ENCODE measurements around the gene POM121. TPM values are rescaled to one million over a fixed set of nuclear protein-coding genes. Genes with fewer than 3 reads are reported as not detected.
"Not testable (repeated sequence)": the region's sequence is repeated elsewhere in the genome, so short reads cannot be mapped to it uniquely, and the experiment has no call there.

POM121 gene
- total and polyA plus RNA-seq, 10 of the 15 experiments (the other 5 are each of a cell fraction or from before 2014, with no cell fraction given) = 2.4 to 65.7 (median 14.1) TPM

GRCh38 chr7:72949686-72950085 is 24.8 kb downstream of the POM121 start:
- H3K9me3 ChIP-seq (replicated peaks; ENCODE audit: control insufficient read depth, insufficient read depth, low read length); SMC1A ChIA-PET (ENCODE audit: uncharacterized antibody, unreplicated experiment); H4K20me1 ChIP-seq (ENCODE audit: control insufficient read depth, insufficient read depth); DNase-seq (ENCODE audit: low read depth, low spot score); CTCF ChIA-PET; POLR2A ChIA-PET; H2AFZ ChIP-seq (ENCODE audit: control insufficient read depth, low read depth, low read length); H3K36me3 ChIP-seq (ENCODE audit: control insufficient read depth in 2 of 2, insufficient read depth in 2 of 2, low read length in 1 of 2); BruUV-seq (replicated peaks); H3K27me3 ChIP-seq (replicated peaks in 1 of 2; ENCODE audit: control insufficient read depth in 2 of 2, insufficient read depth in 2 of 2, low read length in 1 of 2); intact Hi-C loops (cut with micrococcal nuclease; ENCODE audit: unreplicated experiment); RAD21 ChIA-PET (ENCODE audit: unreplicated experiment); H3K4me1 ChIP-seq (ENCODE audit: control insufficient read depth, insufficient read depth, low read length); FAIRE-seq; H3K4me2 ChIP-seq (ENCODE audit: control insufficient read depth, insufficient read depth); ATAC-seq; H3K27ac ChIP-seq (ENCODE audit: control insufficient read depth, insufficient read depth); H3K79me2 ChIP-seq (ENCODE audit: control insufficient read depth, insufficient read depth, low read length); H3K9ac ChIP-seq (ENCODE audit: control insufficient read depth, insufficient read depth, low read length); H3K4me3 ChIP-seq; in situ Hi-C loops (cut with MboI): not testable (repeated sequence)
- 95% methylated on average over 4 of the region's 6 CpGs for WGBS (ENCODE audit: insufficient coverage, insufficient replicate concordance, low lambda C conversion rate, missing lambda C conversion rate)

- ATAC-seq; intact Hi-C loops (cut with micrococcal nuclease; ENCODE audit: unreplicated experiment); in situ Hi-C loops (cut with MboI); DNase-seq (ENCODE audit: low read depth, low spot score); H3K4me2 ChIP-seq (ENCODE audit: control insufficient read depth, insufficient read depth); H3K9ac ChIP-seq (ENCODE audit: control insufficient read depth, insufficient read depth, low read length); H3K36me3 ChIP-seq (ENCODE audit: control insufficient read depth in 2 of 2, insufficient read depth in 2 of 2, low read length in 1 of 2); RAD21 ChIA-PET (ENCODE audit: unreplicated experiment); H3K79me2 ChIP-seq (ENCODE audit: control insufficient read depth, insufficient read depth, low read length); H3K4me3 ChIP-seq; BruUV-seq (replicated peaks); POLR2A ChIA-PET; H2AFZ ChIP-seq (ENCODE audit: control insufficient read depth, low read depth, low read length); FAIRE-seq; H4K20me1 ChIP-seq (ENCODE audit: control insufficient read depth, insufficient read depth); H3K4me1 ChIP-seq (ENCODE audit: control insufficient read depth, insufficient read depth, low read length); H3K9me3 ChIP-seq (replicated peaks; ENCODE audit: control insufficient read depth, insufficient read depth, low read length); H3K27me3 ChIP-seq (replicated peaks in 1 of 2; ENCODE audit: control insufficient read depth in 2 of 2, insufficient read depth in 2 of 2, low read length in 1 of 2); SMC1A ChIA-PET (ENCODE audit: uncharacterized antibody, unreplicated experiment); CTCF ChIA-PET; H3K27ac ChIP-seq (ENCODE audit: control insufficient read depth, insufficient read depth): not testable (repeated sequence)
- WGBS (ENCODE audit: insufficient coverage, insufficient replicate concordance, low lambda C conversion rate, missing lambda C conversion rate) = no CpG with 5 or more reads among the region's 6 CpGs
These were observed 25.5 kb downstream of the POM121 start for GRCh38 chr7:72950432-72950831.

GRCh38 chr7:72953901-72954562 is 29.1 kb downstream of the POM121 start:
- H4K20me1 ChIP-seq (ENCODE audit: control insufficient read depth, insufficient read depth); H3K79me2 ChIP-seq (ENCODE audit: control insufficient read depth, insufficient read depth, low read length); CTCF ChIA-PET; H2AFZ ChIP-seq (ENCODE audit: control insufficient read depth, low read depth, low read length); H3K4me1 ChIP-seq (ENCODE audit: control insufficient read depth, insufficient read depth, low read length); RAD21 ChIA-PET (ENCODE audit: unreplicated experiment); DNase-seq (ENCODE audit: low read depth, low spot score); H3K4me2 ChIP-seq (ENCODE audit: control insufficient read depth, insufficient read depth); intact Hi-C loops (cut with micrococcal nuclease; ENCODE audit: unreplicated experiment); H3K9me3 ChIP-seq (replicated peaks; ENCODE audit: control insufficient read depth, insufficient read depth, low read length); H3K27ac ChIP-seq (ENCODE audit: control insufficient read depth, insufficient read depth); in situ Hi-C loops (cut with MboI); H3K27me3 ChIP-seq (replicated peaks in 1 of 2; ENCODE audit: control insufficient read depth in 2 of 2, insufficient read depth in 2 of 2, low read length in 1 of 2); POLR2A ChIA-PET; FAIRE-seq; SMC1A ChIA-PET (ENCODE audit: uncharacterized antibody, unreplicated experiment); H3K36me3 ChIP-seq (ENCODE audit: control insufficient read depth in 2 of 2, insufficient read depth in 2 of 2, low read length in 1 of 2): not testable (repeated sequence)
- Histone ChIP-seq H3K4me3 (peak overlapping the region; percentile 67; the same call in 1 of the 2 replicates), H3K9ac (ENCODE audit: control insufficient read depth, insufficient read depth, low read length) (peak overlapping the region; percentile 35; the same call in 1 of the 2 replicates)
- 0% methylated on average over 2 of the region's 43 CpGs for WGBS (ENCODE audit: insufficient coverage, insufficient replicate concordance, low lambda C conversion rate, missing lambda C conversion rate)
- TSS peak; percentile 87 for BruUV-seq (replicated peaks)
- ATAC-seq = peak; percentile 84

- FAIRE-seq = peak; percentile 49
- in situ Hi-C loops (cut with MboI); BruUV-seq (replicated peaks): not testable (repeated sequence)
These were observed 29.8 kb downstream of the POM121 start for GRCh38 chr7:72954563-72955198.

More at GRCh38 chr7:72954563-72955198, 29.8 kb downstream of the POM121 start:
- H4K20me1 ChIP-seq (ENCODE audit: control insufficient read depth, insufficient read depth); POLR2A ChIA-PET; H3K4me3 ChIP-seq; SMC1A ChIA-PET (ENCODE audit: uncharacterized antibody, unreplicated experiment); DNase-seq (ENCODE audit: low read depth, low spot score); H3K9ac ChIP-seq (ENCODE audit: control insufficient read depth, insufficient read depth, low read length); intact Hi-C loops (cut with micrococcal nuclease; ENCODE audit: unreplicated experiment); H2AFZ ChIP-seq (ENCODE audit: control insufficient read depth, low read depth, low read length); CTCF ChIA-PET; H3K9me3 ChIP-seq (replicated peaks; ENCODE audit: control insufficient read depth, insufficient read depth, low read length); RAD21 ChIA-PET (ENCODE audit: unreplicated experiment); H3K79me2 ChIP-seq (ENCODE audit: control insufficient read depth, insufficient read depth, low read length); H3K27me3 ChIP-seq (replicated peaks in 1 of 2; ENCODE audit: control insufficient read depth in 2 of 2, insufficient read depth in 2 of 2, low read length in 1 of 2); H3K36me3 ChIP-seq (ENCODE audit: control insufficient read depth in 2 of 2, insufficient read depth in 2 of 2, low read length in 1 of 2); H3K27ac ChIP-seq (ENCODE audit: control insufficient read depth, insufficient read depth); H3K4me1 ChIP-seq (ENCODE audit: control insufficient read depth, insufficient read depth, low read length); H3K4me2 ChIP-seq (ENCODE audit: control insufficient read depth, insufficient read depth): not testable (repeated sequence)
- 0% methylated on average over 2 of the region's 45 CpGs for WGBS (ENCODE audit: insufficient coverage, insufficient replicate concordance, low lambda C conversion rate, missing lambda C conversion rate)
- peak; percentile 94 for ATAC-seq

All from GM12878 (cell line).